H4 (cell line): Measurements from ENCODE around the gene TCAF1. TPM values are rescaled to one million over a fixed set of nuclear protein-coding genes. Genes with fewer than 3 reads are reported as not detected.

Experiments
- total RNA-seq: library from RNA; depleted of rRNA; stranded (reverse); fragments of >200 nt; shearing (Covaris generic); gene quantifications from 2 replicates; pipeline ENCODE4 v1.2.3, GENCODE V29; 2014; rRNA removed

TCAF1 gene
- total RNA-seq, 1 experiment from 2014 or later = 58.3 TPM

Other genes with a start within 250 kb of the TCAF1 start
- not detected in 2 replicates for gene CTAGE6, start 144.5 kb downstream of the TCAF1 start, total RNA-seq
- gene OR2F2, start 33.1 kb upstream of the TCAF1 start, total RNA-seq = not detected in 2 replicates
- gene OR2F1, start 52.7 kb upstream of the TCAF1 start, total RNA-seq = not detected in 2 replicates
- not detected in 2 replicates for gene OR6B1, start 98.1 kb upstream of the TCAF1 start, total RNA-seq
- gene OR2A5, start 146.8 kb upstream of the TCAF1 start, total RNA-seq = not detected in 2 replicates
- gene OR2A25, start 167.6 kb upstream of the TCAF1 start, total RNA-seq = not detected in 2 replicates
- gene OR2A12, start 184.1 kb upstream of the TCAF1 start, total RNA-seq = not detected in 2 replicates
- gene OR2A2, start 207.4 kb upstream of the TCAF1 start, total RNA-seq = not detected in 2 replicates
- gene OR2A14, start 221.0 kb upstream of the TCAF1 start, total RNA-seq = not detected in 2 replicates